Measurements from ENCODE around the gene PCID2. TPM values are rescaled to one million over a fixed set of nuclear protein-coding genes. Genes with fewer than 3 reads are reported as not detected.

The PCID2 gene
- total RNA-seq, 1 experiment from 2014 or later, result 114 TPM

- Histone ChIP-seq H3K9ac (ENCODE audit: low read length) (no peak overlapping the region), H3K4me3 (ENCODE audit: low read length) (no peak overlapping the region), H3K9me3 (ENCODE audit: low read length) (no peaks in the 10 kb centered on the region), H3K4me2 (ENCODE audit: low read depth, low read length, poor library complexity, severe bottlenecking) (no peak overlapping the region), H2AFZ (ENCODE audit: low read length) (no peak overlapping the region), H3K27ac (ENCODE audit: low read length) (no peak overlapping the region), H3K36me3 (ENCODE audit: insufficient read depth, low read length) (no peaks in the 10 kb centered on the region), H3K27me3 (ENCODE audit: low read length) (0 out of 2 replicates have a peak, but pooled peaks cover 3% of the 10 kb centered on the region), H3K79me2 (ENCODE audit: low read length) (no peaks in the 10 kb centered on the region), H3K9me2 (replicated peaks; ENCODE audit: insufficient read depth, low read length) (no peaks in the 10 kb centered on the region), H4K20me1 (ENCODE audit: insufficient read depth, low read depth, low read length) (no peaks in the 10 kb centered on the region), H3K4me1 (ENCODE audit: low read length) (no peaks in the 10 kb centered on the region)
- no peak for DNase-seq
Measured at GRCh38 chr13:113129921-113130750, 78.3 kb downstream of the PCID2 start.

- DNase-seq, result no peak
- H3K27me3 ChIP-seq (ENCODE audit: low read length), result 0 out of 2 replicates have a peak, but pooled peaks cover 3% of the 10 kb centered on the region
- H3K79me2 ChIP-seq (ENCODE audit: low read length), result no peaks in the 10 kb centered on the region
- H3K9ac ChIP-seq (ENCODE audit: low read length), result no peak overlapping the region
- H3K9me2 ChIP-seq (replicated peaks; ENCODE audit: insufficient read depth, low read length), result no peaks in the 10 kb centered on the region
- no peaks in the 10 kb centered on the region for H4K20me1 ChIP-seq (ENCODE audit: insufficient read depth, low read depth, low read length)
- no peaks in the 10 kb centered on the region for H3K9me3 ChIP-seq (ENCODE audit: low read length)
- no peak overlapping the region for H3K27ac ChIP-seq (ENCODE audit: low read length)
- no peaks in the 10 kb centered on the region for H3K4me1 ChIP-seq (ENCODE audit: low read length)
- no peaks in the 10 kb centered on the region for H3K36me3 ChIP-seq (ENCODE audit: insufficient read depth, low read length)
- no peak overlapping the region for H2AFZ ChIP-seq (ENCODE audit: low read length)
- no peak overlapping the region for H3K4me2 ChIP-seq (ENCODE audit: low read depth, low read length, poor library complexity, severe bottlenecking)
- H3K4me3 ChIP-seq (ENCODE audit: low read length), result no peak overlapping the region
Measured at GRCh38 chr13:113129480-113129879, 79.0 kb downstream of the PCID2 start.

Small RNA genes lying within 50 kb of the gene (small RNA-seq; reads per million reads assigned to genes)
- gene AL137002.1, result not detected

Other genes starting within 250 kb of the PCID2 start
- not detected in 2 replicates for gene MCF2L, start 239.5 kb downstream of the PCID2 start, total RNA-seq (2014; rRNA removed; shearing (Covaris generic); ENCODE audit: low replicate concordance)
- not detected in 2 replicates for gene F7, start 102.9 kb downstream of the PCID2 start, total RNA-seq (2014; rRNA removed; shearing (Covaris generic); ENCODE audit: low replicate concordance)
- not detected in 2 replicates for gene F10, start 85.9 kb downstream of the PCID2 start, total RNA-seq (2014; rRNA removed; shearing (Covaris generic); ENCODE audit: low replicate concordance)
- gene PROZ, start 50.0 kb downstream of the PCID2 start, total RNA-seq (2014; rRNA removed; shearing (Covaris generic); ENCODE audit: low replicate concordance), result not detected in 2 replicates
- 97.0 and 97.1 TPM in 2 replicates for gene CUL4A, start 944 bp upstream of the PCID2 start, total RNA-seq (2014; rRNA removed; shearing (Covaris generic); ENCODE audit: low replicate concordance)
- 28.4 and 29.7 TPM in 2 replicates for gene LAMP1, start 88.6 kb upstream of the PCID2 start, total RNA-seq (2014; rRNA removed; shearing (Covaris generic); ENCODE audit: low replicate concordance)
- gene GRTP1, start 155.5 kb upstream of the PCID2 start, total RNA-seq (2014; rRNA removed; shearing (Covaris generic); ENCODE audit: low replicate concordance), result not detected in 2 replicates
- gene ADPRHL1, start 244.8 kb upstream of the PCID2 start, total RNA-seq (2014; rRNA removed; shearing (Covaris generic); ENCODE audit: low replicate concordance), result 8.9 and 10.2 TPM in 2 replicates